ENCODE data around the gene FGR. TPM values are rescaled to one million over a fixed set of nuclear protein-coding genes. Genes with fewer than 3 reads are reported as not detected.
"Not testable (repeated sequence)": the region's sequence is repeated elsewhere in the genome, so short reads cannot be mapped to it uniquely, and the experiment has no call there.

The FGR gene
- total and polyA plus RNA-seq, 4 donors = 4.0 to 8.5 (median 5.4) TPM

DNA sequence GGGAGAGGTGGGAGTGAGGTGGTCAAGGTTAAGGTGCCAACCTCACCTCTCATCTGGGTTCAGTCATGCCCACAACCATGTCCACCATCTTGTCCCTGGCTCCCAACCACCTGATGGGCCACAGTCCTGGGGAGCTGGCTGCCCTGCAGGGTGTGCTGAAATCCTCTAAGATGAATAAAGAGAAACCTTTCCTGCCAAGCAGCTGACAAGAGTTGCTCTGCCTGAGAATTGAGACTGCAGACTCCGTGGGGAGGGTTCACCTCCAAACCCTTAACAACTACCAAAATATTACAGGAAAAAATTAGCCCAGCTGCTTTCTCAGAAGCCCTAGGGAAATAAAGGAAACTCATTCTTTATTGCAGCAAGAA lies 15.2 kb upstream of the FGR start:
- H3K27ac ChIP-seq (ENCODE audit: low read depth, low read length) = no peak overlapping the region
- WGBS (ENCODE audit: insufficient coverage) = no CpG with 5 or more reads among the region's 1 CpG
- no peaks in the 10 kb centered on the region for H3K36me3 ChIP-seq (ENCODE audit: control insufficient read depth, insufficient read depth, low read length)
- H3K9me3 ChIP-seq (ENCODE audit: control insufficient read depth, insufficient read depth, low read length) = no peaks in the 10 kb centered on the region
- DNase-seq (ENCODE audit: low read depth in 4 of 6, low spot score in 6 of 6) = no peak
- peaks cover 10% of the 10 kb centered on the region for H3K4me1 ChIP-seq (ENCODE audit: control insufficient read depth, insufficient read depth, low read length)
- no peak overlapping the region for H3K4me3 ChIP-seq (ENCODE audit: low read depth, low read length)
- H3K27me3 ChIP-seq (ENCODE audit: control insufficient read depth, insufficient read depth, low read length) = no peaks in the 10 kb centered on the region

DNA sequence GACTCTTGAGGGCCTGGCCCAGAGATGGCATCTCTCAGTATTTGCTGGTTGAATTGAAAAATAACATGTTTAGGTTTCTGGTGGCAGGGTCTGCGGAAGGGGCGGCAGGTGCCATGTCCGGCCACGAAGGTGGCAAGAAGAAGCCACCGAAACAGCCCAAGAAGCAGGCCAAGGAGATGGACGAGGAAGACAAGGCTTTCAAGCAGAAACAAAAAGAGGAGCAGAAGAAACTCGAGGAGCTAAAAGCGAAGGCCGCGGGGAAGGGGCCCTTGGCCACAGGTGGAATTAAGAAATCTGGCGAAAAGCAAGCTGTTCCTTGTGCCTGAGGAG lies 14.3 kb upstream of the FGR start:
- no peaks in the 10 kb centered on the region for H3K36me3 ChIP-seq (ENCODE audit: control insufficient read depth, insufficient read depth, low read length)
- peaks cover 8% of the 10 kb centered on the region for H3K4me1 ChIP-seq (ENCODE audit: control insufficient read depth, insufficient read depth, low read length)
- no peak overlapping the region for H3K27ac ChIP-seq (ENCODE audit: low read depth, low read length)
- H3K4me3 ChIP-seq (ENCODE audit: low read depth, low read length) = no peak overlapping the region
- H3K9me3 ChIP-seq (ENCODE audit: control insufficient read depth, insufficient read depth, low read length) = no peaks in the 10 kb centered on the region
- no peaks in the 10 kb centered on the region for H3K27me3 ChIP-seq (ENCODE audit: control insufficient read depth, insufficient read depth, low read length)
- WGBS (ENCODE audit: insufficient coverage) = 74% methylated on average over 9 of the region's 11 CpGs
- DNase-seq (ENCODE audit: low read depth in 4 of 6, low spot score in 6 of 6) = no peak

DNA sequence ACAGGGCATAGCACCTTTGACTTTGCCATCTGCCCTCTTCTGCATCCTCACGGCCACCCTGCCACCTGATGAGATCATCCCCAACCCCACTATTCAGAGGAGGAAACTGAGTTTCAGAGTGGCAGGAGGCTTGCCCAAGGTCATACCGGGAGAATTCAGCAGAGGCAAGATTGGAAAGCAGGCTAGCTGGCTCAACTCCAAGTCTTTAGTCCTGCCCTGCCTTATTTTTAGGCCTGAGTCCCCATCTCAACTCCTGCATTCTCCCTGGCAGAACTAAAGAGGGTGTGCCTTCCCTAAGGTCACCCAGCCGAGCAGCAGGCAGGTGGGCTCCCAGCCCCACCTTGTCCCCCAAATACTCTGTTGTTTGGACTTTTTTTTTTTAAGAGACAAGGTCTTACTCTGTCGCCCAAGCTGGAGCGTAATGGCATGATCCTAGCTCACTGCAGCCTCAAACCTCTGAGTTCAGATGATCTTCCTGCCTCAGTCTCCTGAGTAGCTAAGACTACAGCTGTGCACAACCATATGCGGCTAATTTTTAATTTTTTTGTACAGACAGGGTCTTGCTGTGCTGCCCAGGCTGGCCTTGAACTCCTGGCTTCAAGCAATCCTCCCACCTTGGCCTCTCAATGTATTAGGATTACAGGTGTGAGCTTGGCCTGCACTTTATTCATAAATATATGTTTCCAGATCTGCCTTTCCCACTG lies 13.8 kb upstream of the FGR start:
- 85% methylated on average over 4 of the region's 6 CpGs for WGBS (ENCODE audit: insufficient coverage)
- Histone ChIP-seq H3K27me3 (ENCODE audit: control insufficient read depth, insufficient read depth, low read length) (no peaks in the 10 kb centered on the region), H3K9me3 (ENCODE audit: control insufficient read depth, insufficient read depth, low read length) (no peaks in the 10 kb centered on the region), H3K27ac (ENCODE audit: low read depth, low read length) (no peak overlapping the region), H3K36me3 (ENCODE audit: control insufficient read depth, insufficient read depth, low read length) (no peaks in the 10 kb centered on the region), H3K4me3 (ENCODE audit: low read depth, low read length) (no peak overlapping the region), H3K4me1 (ENCODE audit: control insufficient read depth, insufficient read depth, low read length) (peaks cover 10% of the 10 kb centered on the region)
- DNase-seq (ENCODE audit: low read depth in 4 of 6, low spot score in 6 of 6) = no peak

DNA sequence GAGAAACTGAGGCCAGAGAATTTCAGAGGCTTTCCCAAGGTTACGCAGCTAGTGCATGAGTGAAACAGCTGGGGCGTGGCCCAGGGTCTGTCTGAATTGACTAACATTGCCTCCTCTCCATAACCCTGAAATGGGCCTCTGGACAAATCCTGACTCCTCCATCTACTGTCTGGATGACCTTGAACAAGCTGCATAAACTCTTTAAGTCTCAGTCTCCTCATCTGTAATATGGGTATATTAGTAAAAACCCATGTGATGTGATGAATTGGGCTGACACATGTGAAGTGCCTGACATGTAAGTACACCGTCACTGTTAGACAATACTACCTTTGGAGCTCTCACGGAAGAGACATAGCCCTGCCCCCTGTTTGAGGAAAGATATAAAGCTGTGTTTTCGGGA lies 12.3 kb upstream of the FGR start:
- H3K4me3 ChIP-seq (ENCODE audit: low read depth, low read length) = no peak overlapping the region
- H3K27me3 ChIP-seq (ENCODE audit: control insufficient read depth, insufficient read depth, low read length) = no peaks in the 10 kb centered on the region
- WGBS (ENCODE audit: insufficient coverage) = 100% methylated on average over 1 of the region's 5 CpGs
- no peaks in the 10 kb centered on the region for H3K36me3 ChIP-seq (ENCODE audit: control insufficient read depth, insufficient read depth, low read length)
- no peak for DNase-seq (ENCODE audit: low read depth in 4 of 6, low spot score in 6 of 6)
- H3K4me1 ChIP-seq (ENCODE audit: control insufficient read depth, insufficient read depth, low read length) = peaks cover 13% of the 10 kb centered on the region
- H3K27ac ChIP-seq (ENCODE audit: low read depth, low read length) = no peak overlapping the region
- H3K9me3 ChIP-seq (ENCODE audit: control insufficient read depth, insufficient read depth, low read length) = no peaks in the 10 kb centered on the region

DNA sequence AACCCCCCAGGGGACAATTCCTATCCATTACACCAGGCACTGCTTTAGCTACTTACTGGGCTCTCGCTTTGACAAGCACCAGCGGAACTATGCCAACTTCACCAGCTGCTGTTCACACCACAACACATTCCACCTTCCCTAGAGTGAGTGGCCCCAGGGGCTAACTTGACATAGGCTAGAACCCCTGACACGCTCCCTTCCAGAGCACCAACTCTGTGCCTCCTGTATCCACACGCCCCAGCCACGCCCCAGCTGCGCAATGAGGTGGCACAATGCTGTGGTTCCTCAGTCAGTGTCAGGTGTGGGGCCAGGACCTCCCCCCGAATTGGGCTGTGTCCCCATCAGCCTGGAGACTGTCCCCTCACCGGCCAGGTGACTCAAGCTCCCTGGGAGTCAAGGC lies 11.7 kb upstream of the FGR start:
- no peaks in the 10 kb centered on the region for H3K9me3 ChIP-seq (ENCODE audit: control insufficient read depth, insufficient read depth, low read length)
- no peaks in the 10 kb centered on the region for H3K36me3 ChIP-seq (ENCODE audit: control insufficient read depth, insufficient read depth, low read length)
- no peaks in the 10 kb centered on the region for H3K27me3 ChIP-seq (ENCODE audit: control insufficient read depth, insufficient read depth, low read length)
- no peak overlapping the region for H3K27ac ChIP-seq (ENCODE audit: low read depth, low read length)
- no peak overlapping the region for H3K4me3 ChIP-seq (ENCODE audit: low read depth, low read length)
- WGBS (ENCODE audit: insufficient coverage) = 77% methylated on average over 7 of the region's 8 CpGs
- DNase-seq (ENCODE audit: low read depth in 4 of 6, low spot score in 6 of 6) = no peak
- peaks cover 13% of the 10 kb centered on the region for H3K4me1 ChIP-seq (ENCODE audit: control insufficient read depth, insufficient read depth, low read length)

DNA sequence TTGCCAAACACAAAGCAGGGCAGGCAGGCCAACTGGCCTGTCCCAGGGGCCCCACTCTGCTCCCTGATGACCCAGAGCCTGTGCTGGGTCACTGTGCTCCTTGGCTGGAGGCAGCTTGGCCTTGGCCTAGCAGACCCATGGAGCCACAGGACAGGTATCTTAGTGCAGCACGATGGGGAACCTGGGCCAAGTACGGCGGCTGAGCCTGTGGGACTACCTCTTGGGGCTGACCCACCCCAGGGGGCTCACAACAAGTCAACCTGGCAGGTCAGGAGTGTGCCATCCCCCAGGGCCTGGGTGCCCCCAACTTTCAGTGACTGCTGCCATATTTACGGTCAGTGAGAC lies 10.1 kb upstream of the FGR start:
- H3K27ac ChIP-seq (ENCODE audit: low read depth, low read length) = no peak overlapping the region
- DNase-seq (ENCODE audit: low read depth in 4 of 6, low spot score in 6 of 6) = no peak
- peaks cover 5% of the 10 kb centered on the region for H3K4me1 ChIP-seq (ENCODE audit: control insufficient read depth, insufficient read depth, low read length)
- 97% methylated on average over 3 of the region's 4 CpGs for WGBS (ENCODE audit: insufficient coverage)
- no peaks in the 10 kb centered on the region for H3K27me3 ChIP-seq (ENCODE audit: control insufficient read depth, insufficient read depth, low read length)
- no peak overlapping the region for H3K4me3 ChIP-seq (ENCODE audit: low read depth, low read length)
- H3K36me3 ChIP-seq (ENCODE audit: control insufficient read depth, insufficient read depth, low read length) = no peaks in the 10 kb centered on the region
- H3K9me3 ChIP-seq (ENCODE audit: control insufficient read depth, insufficient read depth, low read length) = no peaks in the 10 kb centered on the region

DNA sequence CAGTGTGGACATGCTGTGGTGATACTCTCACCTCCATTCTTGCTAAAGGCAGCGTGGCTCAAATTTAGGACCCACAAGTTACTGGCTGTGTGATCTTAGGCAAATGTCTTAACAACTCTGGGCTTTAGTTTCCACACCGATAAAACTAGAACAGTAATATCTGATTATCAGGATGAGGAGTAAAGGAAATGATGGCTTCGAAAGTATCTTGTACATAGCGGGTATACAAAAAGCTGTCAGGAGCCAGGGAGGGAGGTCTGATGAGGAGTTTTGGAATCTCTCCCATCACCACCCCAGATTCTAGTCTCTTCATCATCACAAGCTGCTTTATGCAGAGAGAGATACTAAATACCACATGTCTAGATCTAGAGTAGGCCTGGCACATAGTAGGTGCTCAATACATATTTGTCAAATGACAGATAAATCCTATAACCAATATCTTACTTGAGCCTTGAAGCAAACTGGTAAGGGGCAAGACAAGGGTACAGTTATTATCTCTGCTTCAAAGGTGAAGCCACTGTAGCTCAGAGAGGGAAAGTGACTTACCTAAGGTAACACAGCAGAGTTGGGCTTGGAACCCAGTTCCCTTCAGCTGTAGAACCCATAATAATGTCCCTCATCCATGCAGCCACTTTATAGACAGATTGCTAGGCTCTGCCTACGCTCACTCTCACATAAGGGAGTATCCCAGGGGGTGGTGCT lies 9.5 kb upstream of the FGR start:
- H3K27me3 ChIP-seq (ENCODE audit: control insufficient read depth, insufficient read depth, low read length) = no peaks in the 10 kb centered on the region
- no peak for DNase-seq (ENCODE audit: low read depth in 4 of 6, low spot score in 6 of 6)
- 63% methylated on average over 1 of the region's 5 CpGs for WGBS (ENCODE audit: insufficient coverage)
- H3K27ac ChIP-seq (ENCODE audit: low read depth, low read length) = no peak overlapping the region
- no peaks in the 10 kb centered on the region for H3K9me3 ChIP-seq (ENCODE audit: control insufficient read depth, insufficient read depth, low read length)
- H3K36me3 ChIP-seq (ENCODE audit: control insufficient read depth, insufficient read depth, low read length) = no peaks in the 10 kb centered on the region
- no peak overlapping the region for H3K4me3 ChIP-seq (ENCODE audit: low read depth, low read length)
- H3K4me1 ChIP-seq (ENCODE audit: control insufficient read depth, insufficient read depth, low read length) = peaks cover 4% of the 10 kb centered on the region

DNA sequence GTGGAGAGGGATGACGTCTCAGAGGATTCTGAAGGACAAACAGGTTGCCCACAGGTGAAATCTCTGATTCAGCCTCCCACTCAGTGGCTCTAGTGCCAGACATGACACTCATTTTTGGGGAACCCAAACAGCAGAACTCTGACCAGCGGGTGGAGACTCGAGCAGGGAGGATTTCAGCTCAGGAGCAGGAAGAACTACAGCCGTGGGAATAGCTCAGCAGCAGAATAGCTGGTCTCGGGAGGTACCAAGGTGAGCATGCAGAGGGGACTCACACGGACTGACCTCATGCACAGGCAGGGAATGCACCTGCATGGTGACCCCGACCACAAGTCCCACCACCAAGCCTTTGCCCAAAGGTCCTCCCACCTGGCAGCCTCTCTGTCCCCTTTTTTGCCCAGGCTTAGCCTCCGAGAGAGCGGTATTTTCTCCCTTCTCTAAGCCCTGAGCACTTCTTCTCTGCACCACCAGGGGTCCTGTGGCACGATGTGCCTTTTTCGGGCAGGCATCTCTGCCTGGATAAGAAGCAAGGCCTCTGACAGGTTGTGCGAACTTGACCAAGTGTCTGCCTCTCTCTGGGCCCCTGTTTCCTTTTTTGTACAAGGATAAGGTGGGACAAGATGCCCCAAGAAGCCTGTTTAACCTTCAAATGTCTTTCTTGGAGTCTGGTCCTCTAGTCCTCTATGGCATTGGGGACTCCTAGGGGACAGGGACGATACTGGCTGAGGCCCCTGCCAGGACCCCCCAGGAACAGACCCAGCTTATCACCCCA lies 8.8 kb upstream of the FGR start:
- Histone ChIP-seq H3K36me3 (ENCODE audit: control insufficient read depth, insufficient read depth, low read length) (no peaks in the 10 kb centered on the region), H3K27me3 (ENCODE audit: control insufficient read depth, insufficient read depth, low read length) (no peaks in the 10 kb centered on the region), H3K9me3 (ENCODE audit: control insufficient read depth, insufficient read depth, low read length) (no peaks in the 10 kb centered on the region), H3K4me3 (ENCODE audit: low read depth, low read length) (no peak overlapping the region), H3K4me1 (ENCODE audit: control insufficient read depth, insufficient read depth, low read length) (peaks cover 4% of the 10 kb centered on the region), H3K27ac (ENCODE audit: low read depth, low read length) (no peak overlapping the region)
- WGBS (ENCODE audit: insufficient coverage) = 36% methylated on average over 13 of the region's 13 CpGs
- peak in 1 of 6 donors; percentile 46 for DNase-seq (ENCODE audit: low read depth in 4 of 6, low spot score in 6 of 6)

DNA sequence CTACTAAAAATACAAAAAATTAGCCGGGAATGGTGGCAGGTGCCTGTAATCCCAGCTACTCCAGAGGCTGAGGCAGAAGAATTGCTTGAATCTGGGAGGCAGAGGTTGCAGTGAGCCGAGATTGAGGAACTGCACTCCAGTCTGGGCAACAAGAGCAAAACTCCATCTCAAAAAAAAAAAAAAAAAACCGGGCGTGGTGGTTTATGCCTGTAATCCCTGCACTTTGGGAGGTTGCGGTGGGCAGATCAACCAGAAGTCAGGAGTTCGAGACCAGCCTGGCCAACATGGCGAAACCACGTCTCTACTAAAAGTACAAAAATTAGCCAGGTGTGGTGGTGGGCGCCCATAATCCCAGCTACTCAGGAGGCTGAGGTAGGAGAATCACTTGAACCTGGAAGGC lies 5.5 kb upstream of the FGR start:
- H3K9me3 ChIP-seq (ENCODE audit: control insufficient read depth, insufficient read depth, low read length); H3K4me3 ChIP-seq (ENCODE audit: low read depth, low read length); H3K27ac ChIP-seq (ENCODE audit: low read depth, low read length); H3K4me1 ChIP-seq (ENCODE audit: control insufficient read depth, insufficient read depth, low read length); H3K27me3 ChIP-seq (ENCODE audit: control insufficient read depth, insufficient read depth, low read length); DNase-seq (ENCODE audit: low read depth in 4 of 6, low spot score in 6 of 6); H3K36me3 ChIP-seq (ENCODE audit: control insufficient read depth, insufficient read depth, low read length): not testable (repeated sequence)
- 98% methylated on average over 4 of the region's 9 CpGs for WGBS (ENCODE audit: insufficient coverage)

DNA sequence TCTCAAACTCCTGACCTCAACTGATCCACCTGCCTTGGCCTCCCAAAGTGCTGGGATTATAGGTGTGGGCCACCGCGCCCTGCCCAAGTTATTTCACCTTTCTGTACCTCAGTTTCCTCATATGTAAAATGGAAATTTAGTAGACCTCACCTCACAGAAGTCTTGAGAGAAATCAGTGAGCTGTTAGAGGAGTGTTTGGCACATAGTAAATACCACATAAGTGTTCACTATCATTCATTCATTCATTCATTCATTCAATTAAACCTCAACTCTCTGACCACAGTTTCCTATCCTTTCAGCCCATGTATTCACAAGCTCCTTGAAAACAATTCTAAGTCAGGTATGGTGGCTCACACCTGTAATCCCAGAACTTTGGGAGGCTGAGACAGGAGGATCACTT lies 3.8 kb upstream of the FGR start:
- H3K36me3 ChIP-seq (ENCODE audit: control insufficient read depth, insufficient read depth, low read length) = no peaks in the 10 kb centered on the region
- H3K9me3 ChIP-seq (ENCODE audit: control insufficient read depth, insufficient read depth, low read length) = no peaks in the 10 kb centered on the region
- H3K27me3 ChIP-seq (ENCODE audit: control insufficient read depth, insufficient read depth, low read length) = peaks cover 20% of the 10 kb centered on the region
- peaks cover 14% of the 10 kb centered on the region for H3K4me1 ChIP-seq (ENCODE audit: control insufficient read depth, insufficient read depth, low read length)
- no peak overlapping the region for H3K27ac ChIP-seq (ENCODE audit: low read depth, low read length)
- DNase-seq (ENCODE audit: low read depth in 4 of 6, low spot score in 6 of 6) = no peak
- no CpG with 5 or more reads among the region's 2 CpGs for WGBS (ENCODE audit: insufficient coverage)
- no peak overlapping the region for H3K4me3 ChIP-seq (ENCODE audit: low read depth, low read length)
